Fibroblast of skin of left quadriceps (primary cell): ENCODE results near the gene DHRS3.

ENCODE experiments used
- DNase-seq, 2 experiments: peaks; one replicate each; pipeline ENCODE4 v3.0.0-alpha.2; 2013; ENCODE audit warnings: low read depth in 2 of 2

The DHRS3 gene

DNA sequence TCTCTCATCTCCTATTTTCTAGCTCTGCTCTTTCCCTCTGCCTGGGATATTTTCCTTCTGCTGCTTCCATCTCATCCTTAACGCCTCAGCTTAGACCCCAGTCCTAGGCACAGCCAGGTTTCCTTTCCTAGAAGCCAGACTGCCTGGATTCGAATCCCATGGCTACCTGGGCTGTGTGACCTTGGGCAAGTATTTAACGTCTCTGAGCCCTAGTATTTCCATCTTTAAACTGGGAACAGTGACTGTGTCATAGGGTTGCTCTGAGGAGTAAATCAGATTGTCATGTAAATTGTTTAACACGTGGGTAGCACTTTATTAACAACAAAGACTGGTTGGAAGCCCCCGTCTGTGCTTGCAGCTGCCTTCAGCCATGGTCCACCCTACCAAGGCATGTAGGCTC, 18.4 kb downstream of the DHRS3 start:
- DNase-seq: no peak

GRCh38 chr1:12598974-12599373, 19.0 kb downstream of the DHRS3 start:
- no peak for DNase-seq

DNA sequence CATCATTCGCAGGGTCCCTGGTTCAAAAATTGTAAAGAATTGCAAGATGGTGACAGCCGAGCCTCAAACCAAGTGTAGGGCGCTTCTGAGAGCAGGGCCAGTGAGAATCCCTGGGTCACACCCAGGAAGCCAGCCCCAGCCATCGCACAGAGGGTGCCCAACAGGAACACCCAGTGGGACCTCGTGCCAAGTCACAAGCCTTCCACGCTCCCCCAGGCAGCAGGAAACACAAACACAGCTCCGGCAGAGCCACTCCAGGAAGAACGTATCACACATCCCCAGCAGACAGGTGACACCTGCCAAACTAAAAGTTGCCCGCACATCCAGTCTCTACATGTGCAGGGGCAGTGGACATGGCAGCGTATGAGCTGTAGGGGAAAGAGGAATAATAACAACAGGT, 20.2 kb downstream of the DHRS3 start:
- DNase-seq: no peak

DNA sequence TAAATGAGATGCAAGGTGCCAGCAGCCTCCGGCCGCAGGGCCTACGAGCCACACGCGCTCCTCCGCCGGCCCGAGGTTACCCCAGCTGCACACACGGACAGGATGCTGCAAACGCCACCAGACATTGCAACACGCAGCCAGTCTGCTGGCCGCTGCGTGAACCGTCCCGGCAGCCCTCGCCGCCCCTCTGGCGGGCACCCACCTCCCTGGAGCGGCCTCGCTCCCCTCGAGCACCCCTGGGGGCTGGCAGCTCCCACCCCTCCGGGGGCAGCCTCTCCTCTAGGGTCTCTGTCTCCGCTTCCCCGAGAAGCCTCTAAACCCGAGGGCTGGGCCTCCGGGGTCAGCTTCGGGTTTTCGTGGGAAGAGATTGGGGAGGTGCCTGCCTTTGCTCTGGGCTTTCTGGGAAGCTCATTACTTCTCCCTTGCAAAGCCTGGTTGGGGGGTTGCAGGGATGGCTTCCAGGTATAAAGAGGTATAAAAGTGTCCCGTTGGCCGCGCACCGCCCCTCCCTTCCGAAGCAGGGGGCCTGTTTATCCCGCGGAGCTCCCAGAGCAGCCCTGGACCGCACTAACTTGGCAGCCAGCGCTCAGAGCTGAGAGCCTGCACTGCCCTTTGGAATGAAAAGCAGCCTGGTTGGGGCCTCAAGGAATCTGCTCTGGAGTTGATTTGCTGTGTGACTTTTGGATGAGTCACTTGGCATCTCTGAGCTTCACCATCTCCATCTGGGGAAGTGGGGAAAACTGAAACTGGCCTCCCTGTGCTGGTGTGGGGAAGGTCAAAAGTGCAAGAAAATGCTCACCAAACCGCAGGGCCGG, 21.8 kb downstream of the DHRS3 start:
- DNase-seq: peak; percentile 93 to 96

GRCh38 chr1:12595757-12596006, 22.3 kb downstream of the DHRS3 start:
- no peak for DNase-seq

DNA sequence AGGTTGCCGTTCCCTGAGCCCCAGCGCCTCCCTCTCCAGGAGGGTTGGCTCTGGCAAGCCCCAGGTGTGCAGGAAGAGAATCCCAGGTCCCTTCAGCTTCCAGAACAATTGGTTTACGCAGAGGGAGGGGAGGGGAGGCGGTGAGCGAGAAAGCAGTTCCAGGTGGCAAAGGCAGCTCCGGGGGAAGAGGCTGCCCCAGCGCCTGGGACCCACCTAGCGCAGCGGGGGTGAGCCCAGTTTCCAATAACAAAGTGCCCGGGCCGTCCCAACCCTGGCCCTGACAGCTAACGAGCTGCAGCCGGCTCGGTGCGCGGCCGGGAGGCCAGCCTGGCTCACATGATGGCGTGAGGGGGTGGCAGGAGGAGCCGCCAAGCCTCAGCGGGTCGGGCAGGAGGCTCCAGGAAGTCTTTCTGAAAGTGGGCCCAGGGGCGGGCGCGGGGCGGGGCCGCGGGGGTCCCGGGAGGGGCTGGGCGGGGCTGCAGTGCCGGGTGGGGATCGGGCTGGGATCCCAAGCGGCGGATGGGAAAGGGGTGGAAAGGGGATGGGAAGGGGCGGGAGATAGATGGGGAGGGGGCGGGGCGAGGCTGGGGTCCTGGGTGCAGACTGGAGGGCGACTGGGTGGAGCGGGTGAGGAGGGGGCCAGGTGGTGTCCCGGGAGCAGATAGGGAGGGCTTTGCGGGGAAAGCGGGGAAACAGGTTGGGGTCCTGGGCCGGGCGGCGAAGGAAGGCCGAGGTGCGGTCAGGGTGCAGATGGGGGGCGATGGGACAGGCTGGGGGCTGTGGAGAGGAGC, 22.8 kb downstream of the DHRS3 start:
- DNase-seq: no peak

GRCh38 chr1:12594490-12594889, 23.5 kb downstream of the DHRS3 start:
- DNase-seq: no peak

DNA sequence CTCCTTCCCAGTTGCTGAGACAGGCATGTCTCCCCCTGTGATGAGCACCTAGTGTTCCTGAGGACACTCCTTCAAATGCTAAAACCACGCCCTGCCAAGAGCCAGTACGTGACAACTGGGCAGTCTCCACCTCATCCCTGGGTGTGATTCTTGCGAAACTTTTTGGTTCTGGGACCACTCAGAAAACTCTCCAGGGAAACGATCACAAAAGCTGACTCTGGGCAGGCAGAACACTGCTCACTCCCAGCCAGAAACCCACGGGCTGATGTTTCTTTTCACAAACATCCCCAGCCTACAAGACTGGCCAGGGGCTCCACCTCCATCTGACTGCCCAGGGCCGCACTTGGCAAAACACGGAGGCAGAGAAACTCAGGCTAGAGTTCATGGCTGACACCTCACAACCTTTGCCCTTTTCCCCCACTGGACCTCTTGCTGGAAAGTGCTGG, 24.4 kb downstream of the DHRS3 start:
- DNase-seq: no peak

GRCh38 chr1:12592496-12592895, 25.5 kb downstream of the DHRS3 start:
- DNase-seq: no peak

GRCh38 chr1:12591267-12591938, 26.6 kb downstream of the DHRS3 start:
- DNase-seq: no peak

DNA sequence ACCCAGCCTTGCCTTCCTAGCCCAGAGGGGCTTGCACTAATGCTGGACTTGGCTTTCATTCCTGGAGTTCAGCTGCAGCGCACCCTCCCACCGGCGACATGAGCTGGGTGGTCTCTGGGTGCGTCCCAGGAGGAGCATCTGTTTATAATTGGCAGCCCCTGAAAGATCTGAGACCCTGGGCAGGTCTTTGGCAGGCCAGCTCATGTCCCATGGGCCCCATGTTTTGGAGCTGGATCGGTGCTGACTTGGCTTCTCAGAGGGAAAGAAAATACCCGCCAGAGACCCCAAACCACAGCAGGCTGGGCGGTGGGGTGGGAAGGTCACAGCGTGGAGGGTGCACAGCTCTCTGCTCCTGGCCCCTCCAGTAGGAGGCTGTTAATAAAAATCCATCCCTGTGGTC, 29.3 kb downstream of the DHRS3 start:
- DNase-seq: no peak

GRCh38 chr1:12587981-12588640, 29.9 kb downstream of the DHRS3 start:
- DNase-seq: no peak

- no peak for DNase-seq
Observed at GRCh38 chr1:12585951-12586942, 31.8 kb downstream of the DHRS3 start.

DNA sequence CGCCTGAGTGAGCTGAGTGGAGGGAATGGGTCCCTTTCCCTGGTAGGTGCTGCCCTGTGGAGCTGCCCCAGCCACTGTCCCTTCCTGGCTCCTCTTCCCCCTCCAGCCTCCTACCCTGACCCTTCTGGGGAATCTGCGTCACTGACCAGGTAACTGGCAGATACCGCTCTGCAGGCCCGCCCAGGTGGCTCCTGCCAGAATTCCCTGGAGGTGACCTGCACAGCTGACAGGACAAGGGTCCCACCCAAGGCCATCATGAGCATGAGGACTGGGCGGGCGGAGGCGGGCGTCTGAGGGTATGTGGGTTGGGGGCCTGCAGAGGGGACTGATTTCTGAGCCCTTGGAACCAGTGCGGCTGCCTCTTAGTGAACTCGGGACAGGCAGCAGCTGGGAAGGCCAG, 32.5 kb downstream of the DHRS3 start:
- DNase-seq: no peak

GRCh38 chr1:12584900-12585525, 33.0 kb downstream of the DHRS3 start:
- DNase-seq: no peak

DNA sequence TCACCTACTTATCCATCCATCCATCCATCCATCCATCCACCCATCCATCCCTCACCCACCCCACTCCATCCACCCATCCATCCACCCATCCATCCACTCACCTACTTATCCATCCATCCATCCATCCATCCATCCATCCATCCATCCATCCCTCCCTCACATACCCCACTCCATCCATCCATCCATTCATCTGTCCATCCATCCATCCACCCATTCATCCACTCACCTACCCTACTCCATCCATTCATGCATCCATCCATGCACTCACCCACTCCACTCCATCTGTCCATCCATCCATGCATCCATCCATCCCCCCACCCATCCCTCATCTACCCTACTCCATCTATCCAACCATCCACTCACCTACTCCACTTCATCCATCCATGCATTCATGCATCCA, 34.5 kb downstream of the DHRS3 start:
- DNase-seq: no peak

- DNase-seq: no peak
Observed at GRCh38 chr1:12582649-12583048, 35.4 kb downstream of the DHRS3 start.

GRCh38 chr1:12581179-12581578, 36.8 kb downstream of the DHRS3 start:
- no peak for DNase-seq

DNA sequence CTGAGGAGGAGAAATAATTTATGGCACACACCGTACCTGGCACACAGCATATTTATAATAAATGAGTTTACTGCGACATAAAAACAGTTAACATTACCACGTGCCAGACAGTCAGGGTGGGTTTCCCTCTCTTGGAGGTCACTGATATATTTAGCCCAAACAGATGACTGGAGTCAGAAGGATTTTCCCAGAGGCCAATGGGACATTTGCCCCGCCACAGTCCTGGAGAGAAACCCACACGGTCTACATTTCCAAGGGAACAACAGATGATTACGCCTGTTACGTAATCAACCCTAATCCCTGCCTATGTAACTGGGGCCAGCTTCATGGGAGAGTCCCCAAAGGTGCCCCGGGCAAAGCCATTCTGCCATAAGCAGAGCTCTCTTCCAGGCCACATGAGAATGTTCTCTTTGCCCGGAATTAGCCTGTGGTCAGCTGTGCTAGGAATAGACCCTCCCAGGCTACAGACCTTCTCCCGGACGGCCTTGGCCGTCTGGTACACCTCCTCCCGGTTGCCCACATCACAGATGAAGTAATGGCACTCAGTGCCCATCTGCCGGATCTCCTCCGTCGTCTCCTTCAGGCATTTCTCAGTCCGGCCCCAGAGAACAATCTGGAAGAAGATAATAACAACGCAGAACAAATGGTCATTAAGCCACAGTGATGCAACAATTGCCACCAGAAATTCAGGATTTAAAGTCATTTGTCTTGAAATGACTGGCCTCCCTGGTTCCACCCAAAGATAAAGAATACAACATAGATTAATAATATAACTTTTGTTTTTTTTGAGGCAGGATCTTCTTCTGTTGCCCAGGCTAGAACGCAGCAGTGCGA, 37.7 kb downstream of the DHRS3 start:
- DNase-seq: no peak
